GM18907 (cell line): ENCODE data around the gene HSPA12A.

Source experiments
- ATAC-seq: cut with Tn5 transposase; IDR thresholded peaks from one replicate; pipeline ENCODE4 v1.9.1; 2021; ENCODE audit warnings: mild to moderate bottlenecking, moderate library complexity; ENCODE audit not compliant: unreplicated experiment

The HSPA12A gene

DNA sequence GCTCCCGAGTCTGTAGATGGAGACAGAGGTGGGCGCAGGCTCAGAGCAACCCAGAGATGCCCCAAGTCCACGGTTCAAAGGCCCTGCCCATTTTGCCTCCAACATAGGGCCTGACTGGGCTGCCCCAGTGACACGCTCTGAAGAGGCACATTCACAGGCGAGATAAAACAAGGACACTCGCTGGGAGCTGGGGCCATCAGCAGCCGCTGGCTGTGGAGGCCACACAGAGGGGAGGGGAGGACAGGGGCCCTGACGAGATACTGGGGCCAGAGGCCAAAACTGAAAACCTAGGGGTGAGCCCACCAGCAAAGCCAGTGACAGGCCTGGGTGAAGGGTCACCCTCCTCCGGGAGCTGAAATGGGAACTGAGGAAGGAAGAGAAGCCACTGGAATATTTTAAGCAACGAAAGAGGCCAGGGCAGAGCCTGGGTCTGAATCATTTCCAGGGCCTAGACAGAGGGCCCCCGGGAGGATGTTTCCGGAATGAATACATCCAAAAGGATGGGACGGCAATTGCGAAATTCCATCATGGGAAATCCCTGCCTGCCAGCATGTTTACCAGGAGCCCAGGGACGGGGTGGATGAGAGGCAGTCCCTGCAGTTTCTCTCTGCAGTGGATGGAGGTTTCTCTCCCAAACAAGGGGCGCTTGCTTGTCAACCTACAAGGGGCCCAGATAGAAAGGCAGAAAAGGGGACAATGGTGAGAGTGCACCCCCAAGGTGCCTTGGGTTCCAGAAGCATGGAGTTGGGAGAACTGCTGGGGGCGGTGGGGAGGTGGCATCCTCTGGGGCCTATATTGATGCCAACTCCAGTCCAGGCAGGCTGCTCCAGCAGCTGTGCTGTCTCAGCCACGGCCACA, 29.0 kb upstream of the HSPA12A start:
- no peak for ATAC-seq

GRCh38 chr10:116770281-116770680, 27.9 kb upstream of the HSPA12A start:
- no peak for ATAC-seq

- ATAC-seq: no peak
These were observed 27.4 kb upstream of the HSPA12A start for GRCh38 chr10:116769791-116770190.

GRCh38 chr10:116769368-116769767, 27.0 kb upstream of the HSPA12A start:
- no peak for ATAC-seq

DNA sequence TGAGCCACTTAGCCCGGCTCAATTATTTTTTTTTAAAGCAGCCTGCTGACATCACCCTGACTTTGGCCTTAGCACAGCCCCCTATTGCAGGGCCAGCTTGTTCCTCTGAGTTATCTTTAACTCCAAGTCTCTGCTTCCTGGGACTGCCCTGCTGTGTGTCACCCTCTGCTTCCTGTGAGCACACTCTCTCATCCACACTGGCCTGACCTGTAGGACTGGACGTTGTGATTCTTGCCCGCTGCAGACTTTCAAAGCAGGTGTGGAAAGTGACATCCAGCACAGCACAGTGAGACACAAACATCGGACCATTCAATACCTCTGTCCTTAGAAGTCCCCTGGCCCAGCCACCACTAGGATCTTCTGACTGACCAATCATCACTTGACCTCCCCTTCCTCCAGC, 26.4 kb upstream of the HSPA12A start:
- ATAC-seq: no peak

DNA sequence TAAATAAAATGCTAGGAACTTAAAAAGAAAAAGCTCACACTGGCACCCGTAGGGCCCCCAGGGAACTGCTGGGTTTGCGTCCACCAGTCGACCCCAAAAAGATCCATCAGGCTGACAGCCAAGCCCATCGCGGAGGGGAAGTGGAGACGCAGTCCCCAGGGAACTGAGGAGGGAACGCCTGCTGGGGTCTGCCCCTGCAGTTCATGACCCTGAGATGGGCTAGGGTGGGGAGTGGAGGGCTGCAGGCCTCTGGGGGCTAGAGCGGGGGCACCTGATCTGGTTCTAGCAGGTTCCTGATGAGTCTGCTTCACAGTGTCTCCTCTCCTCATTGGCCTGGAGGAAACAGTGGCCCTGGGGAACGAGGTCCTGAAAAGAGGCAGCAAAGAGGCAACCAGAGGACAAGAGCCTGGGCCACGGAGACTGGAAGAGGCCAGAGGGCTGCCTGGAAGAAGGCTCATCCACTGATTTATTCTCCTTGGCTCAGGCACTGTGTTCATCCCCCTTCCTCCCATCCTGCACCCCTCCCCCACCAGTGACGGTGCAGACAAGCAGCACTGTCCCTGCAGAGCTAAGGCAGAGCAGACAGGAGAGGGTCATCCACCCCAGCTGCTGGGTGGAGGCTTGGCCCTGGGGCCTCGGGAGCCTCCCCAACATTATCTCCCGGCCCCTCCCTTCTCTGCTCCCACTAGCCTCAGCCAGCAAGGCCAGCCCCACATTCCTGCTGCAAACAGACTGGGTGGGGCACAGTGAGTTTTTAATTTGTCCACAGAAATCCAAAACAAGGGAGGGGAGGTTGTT, 24.7 kb upstream of the HSPA12A start:
- ATAC-seq: no peak

DNA sequence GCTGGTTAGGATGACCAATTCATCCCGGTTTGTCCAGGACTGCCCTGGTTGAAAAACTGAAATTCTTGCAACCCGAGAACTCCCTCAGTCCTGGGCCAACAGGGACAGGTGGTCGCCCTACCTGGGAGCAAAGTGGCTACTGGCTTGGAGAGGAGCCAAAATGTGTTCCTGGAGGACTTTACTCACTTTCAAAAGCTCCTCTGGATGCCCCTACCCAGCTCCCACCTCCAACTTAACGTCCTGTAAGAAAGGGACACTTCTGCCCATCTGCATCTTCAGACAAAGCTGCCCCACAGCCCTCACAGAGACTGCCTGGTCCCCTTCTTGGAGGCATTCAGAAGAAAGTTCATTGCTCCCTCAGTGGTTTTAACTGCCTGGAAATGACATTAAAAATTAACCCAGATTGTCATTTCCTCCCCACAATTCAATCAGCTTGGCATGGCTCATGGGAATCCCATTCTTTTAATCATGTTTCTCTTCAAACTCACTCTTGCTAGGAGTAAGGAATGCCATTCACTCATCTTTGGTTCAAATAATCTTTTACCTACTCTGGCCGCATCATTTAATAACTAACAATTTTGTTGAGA, 24.0 kb upstream of the HSPA12A start:
- ATAC-seq: no peak

- no peak for ATAC-seq
These were observed 23.3 kb upstream of the HSPA12A start for GRCh38 chr10:116765648-116766081.

DNA sequence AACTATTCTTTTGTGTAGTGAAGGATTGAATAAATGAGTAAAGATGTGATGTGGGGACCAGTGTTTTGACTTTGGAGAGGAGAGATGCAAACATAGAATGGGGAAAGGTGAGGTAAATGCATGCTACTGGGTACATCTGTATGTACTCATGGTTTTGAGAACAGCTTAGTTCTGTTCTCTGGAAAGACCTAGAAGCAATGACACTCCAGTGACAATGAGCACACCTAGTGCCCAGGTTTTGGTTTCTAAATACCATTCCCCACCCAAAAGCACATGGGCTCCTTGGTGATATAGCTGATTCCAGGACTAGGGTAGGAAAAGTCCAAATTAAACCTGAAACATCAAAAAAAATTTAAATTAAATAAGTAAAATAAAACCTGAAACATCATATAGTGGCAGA, 22.6 kb upstream of the HSPA12A start:
- no peak for ATAC-seq

DNA sequence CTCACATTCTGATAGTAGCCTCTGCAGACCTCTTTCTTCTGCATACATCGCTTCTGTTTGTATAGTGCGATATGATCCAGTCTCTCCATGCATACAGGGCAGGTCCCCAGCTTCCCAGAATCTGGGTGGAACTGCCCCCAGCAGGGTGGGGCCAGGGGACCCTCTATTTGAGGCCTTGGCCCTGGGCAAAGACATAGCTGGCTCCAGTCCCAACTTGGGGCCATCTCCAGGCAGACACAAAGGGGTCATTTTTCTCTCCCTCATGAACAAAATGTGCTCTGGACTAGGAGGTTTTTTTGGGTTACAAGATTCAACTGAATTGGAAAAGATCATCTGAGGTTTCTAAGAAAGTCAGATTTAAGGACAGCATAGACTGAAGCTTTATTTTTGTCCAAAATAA, 21.1 kb upstream of the HSPA12A start:
- no peak for ATAC-seq

- no peak for ATAC-seq
These were observed 19.5 kb upstream of the HSPA12A start for GRCh38 chr10:116761883-116762282.

- no peak for ATAC-seq
These were observed 18.6 kb upstream of the HSPA12A start for GRCh38 chr10:116760919-116761318.

DNA sequence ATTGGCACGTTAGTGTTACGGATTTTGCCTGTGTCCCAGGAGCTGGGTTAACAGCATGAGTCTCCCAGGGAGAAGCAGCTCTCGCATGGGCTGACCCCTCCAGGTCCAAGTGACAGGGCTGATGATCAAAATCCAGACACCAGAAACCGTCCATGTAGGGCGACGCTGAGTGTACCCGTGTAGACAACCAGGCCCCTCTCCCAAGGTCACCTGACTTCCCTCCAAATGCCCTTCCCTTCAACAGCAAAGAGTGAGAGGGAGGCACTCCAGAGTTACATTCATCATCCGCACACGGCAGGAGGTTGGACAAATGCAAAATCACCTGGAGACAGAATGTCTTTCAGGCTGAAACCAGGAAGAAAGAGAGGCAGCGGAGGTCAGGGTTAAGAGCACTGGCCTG, 14.9 kb upstream of the HSPA12A start:
- no peak for ATAC-seq

- no peak for ATAC-seq
These were observed 13.9 kb upstream of the HSPA12A start for GRCh38 chr10:116756277-116756676.

DNA sequence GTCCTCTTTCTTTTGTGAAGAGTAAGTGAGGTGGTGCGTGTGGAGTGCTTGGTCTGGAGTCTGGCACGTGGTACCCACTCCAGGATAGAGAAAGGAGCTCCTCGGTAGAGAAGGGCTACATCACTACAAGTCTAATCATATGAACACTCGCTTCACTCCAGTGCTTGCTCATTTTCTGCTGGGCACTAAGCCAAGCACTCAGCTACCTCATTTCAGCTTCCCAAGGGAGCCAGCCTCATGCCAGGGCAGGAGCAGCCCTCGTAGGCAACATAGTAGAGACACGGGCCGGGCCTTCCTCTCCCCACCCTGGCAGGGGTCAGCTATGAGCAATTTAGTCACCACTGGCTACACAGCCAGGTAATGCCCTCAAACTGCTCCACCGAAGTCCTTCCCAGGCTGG, 11.4 kb upstream of the HSPA12A start:
- no peak for ATAC-seq

DNA sequence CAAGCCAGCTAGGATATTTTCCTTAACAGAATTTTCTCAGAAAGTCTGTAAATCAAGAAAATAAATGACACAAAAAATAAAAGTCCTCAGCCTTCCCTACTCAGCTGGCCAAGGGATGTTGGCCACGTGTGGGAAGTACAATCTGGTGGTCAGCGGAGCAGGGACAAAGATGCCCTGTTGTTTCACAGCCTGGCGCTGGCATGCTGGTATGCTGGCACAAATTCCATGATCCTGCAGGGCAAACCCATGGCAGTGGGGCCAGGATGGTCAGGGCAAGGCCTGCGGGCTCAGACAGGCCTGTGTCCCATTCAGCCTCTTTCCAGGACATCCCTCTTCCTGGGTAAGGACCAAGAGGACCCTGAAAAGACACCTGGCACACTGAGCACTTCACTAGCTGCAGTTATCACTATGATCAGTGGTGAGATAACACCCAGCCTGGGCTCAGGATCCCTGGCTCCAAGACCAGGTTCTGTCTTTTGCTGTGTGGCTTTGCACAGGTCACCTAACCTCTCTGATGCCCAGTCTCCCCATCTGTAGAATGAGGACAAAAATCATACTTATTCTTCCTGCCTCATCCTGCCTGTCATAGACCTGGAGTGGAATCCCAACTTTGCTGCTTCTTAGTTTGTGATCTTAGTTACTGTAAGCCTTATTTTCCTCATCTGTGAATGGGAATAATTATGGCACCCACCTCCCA, 10.8 kb upstream of the HSPA12A start:
- no peak for ATAC-seq

- no peak for ATAC-seq
These were observed 10.2 kb upstream of the HSPA12A start for GRCh38 chr10:116752563-116752962.

- ATAC-seq: no peak
These were observed 6.1 kb upstream of the HSPA12A start for GRCh38 chr10:116748471-116748870.

- ATAC-seq: no peak
These were observed 5.7 kb upstream of the HSPA12A start for GRCh38 chr10:116748041-116748440.

- no peak for ATAC-seq
These were observed 5.0 kb upstream of the HSPA12A start for GRCh38 chr10:116747325-116747724.

GRCh38 chr10:116744885-116745284, 2.5 kb upstream of the HSPA12A start:
- no peak for ATAC-seq
